HepG2 (cell line): ENCODE data around the gene TBC1D24. TPM values are rescaled to one million over a fixed set of nuclear protein-coding genes. Genes with fewer than 3 reads are reported as not detected.

Experiments used
- ASH2L ChIP-seq: fragments of 300-600, 200-600 bp; sonication (generic); IDR thresholded peaks from 2 replicates; pipeline ENCODE4 v1.7.0; 2017; ENCODE audit warnings: low read depth, mild to moderate bottlenecking, moderate library complexity, mixed read lengths, low read length; ENCODE audit not compliant: insufficient read length
- FOXA1 ChIP-seq, 2 experiments: fragments of 450-650 bp in 1 of 2; sonication (generic) in 1 of 2; formaldehyde crosslinking in 1 of 2; IDR thresholded peaks; 2 replicates each; pipeline versions ENCODE4 v1.4.0 to v1.6.1; 2016 to 2020; ENCODE audit warnings: missing genetic modification reagents in 1 of 2
- FOXP1 ChIP-seq, 2 experiments: fragments of 450-650 bp in 1 of 2; IDR thresholded peaks; 2 replicates each; pipeline ENCODE4 v1.6.1; 2017 to 2018; ENCODE audit warnings: antibody characterized with exemption in 1 of 2
- KMT2A ChIP-seq: sonication (generic); formaldehyde crosslinking; IDR thresholded peaks from 2 replicates; pipeline ENCODE4 v1.4.0; 2020; ENCODE audit warnings: missing genetic modification reagents
- LCORL ChIP-seq, 2 experiments: fragments of 450-650 bp in 1 of 2; sonication (generic) in 1 of 2; formaldehyde crosslinking in 1 of 2; IDR thresholded peaks; 2 replicates each; pipeline versions ENCODE4 v1.5.0 to v1.6.1; 2017 to 2020; ENCODE audit warnings: antibody characterized with exemption in 1 of 2, missing genetic modification reagents in 1 of 2
- MAZ ChIP-seq, 2 experiments: sonication (generic) in 1 of 2; formaldehyde crosslinking in 1 of 2; IDR thresholded peaks; 2 replicates each; pipeline versions ENCODE4 v1.5.0 to v1.6.1; 2012 to 2020; ENCODE audit warnings: low read depth in 2 of 2, mild to moderate bottlenecking in 2 of 2, borderline replicate concordance in 1 of 2, improper control_type of control experiment in 1 of 2, low read length in 1 of 2, missing genetic modification reagents in 1 of 2, moderate library complexity in 1 of 2
- MXD1 ChIP-seq: sonication (generic); formaldehyde crosslinking; IDR thresholded peaks from 2 replicates; pipeline ENCODE4 v1.4.0; 2020; ENCODE audit warnings: mild to moderate bottlenecking, missing genetic modification reagents
- SAP130 ChIP-seq: IDR thresholded peaks from 2 replicates; pipeline ENCODE4 v1.6.1; 2016; ENCODE audit warnings: low read depth
- STAG1 ChIP-seq: sonication (generic); formaldehyde crosslinking; IDR thresholded peaks from 2 replicates; pipeline ENCODE4 v1.4.0; 2020; ENCODE audit warnings: missing genetic modification reagents
- TEAD3 ChIP-seq: optimal IDR thresholded peaks from 2 replicates; pipeline ENCODE3; 2016; ENCODE audit warnings: borderline replicate concordance
- TGIF2 ChIP-seq: IDR thresholded peaks from 2 replicates; pipeline ENCODE4 v1.6.1; 2016; ENCODE audit warnings: control low read depth, missing compliant biosample characterization
- ZFP1 ChIP-seq: IDR thresholded peaks from 2 replicates; pipeline ENCODE4 v1.6.1; 2016
- ZFP37 ChIP-seq: sonication (generic); formaldehyde crosslinking; IDR thresholded peaks from 2 replicates; pipeline ENCODE4 v1.4.0; 2020; ENCODE audit warnings: missing genetic modification reagents, borderline replicate concordance
- ZNF33B ChIP-seq: sonication (generic); formaldehyde crosslinking; IDR thresholded peaks from 2 replicates; pipeline ENCODE4 v1.5.1; 2020; ENCODE audit warnings: mild to moderate bottlenecking, missing genetic modification reagents
- ZNF441 ChIP-seq: sonication (generic); formaldehyde crosslinking; IDR thresholded peaks from 2 replicates; pipeline ENCODE4 v1.7.0; 2021; ENCODE audit warnings: missing genetic modification reagents, borderline replicate concordance
- ZNF530 ChIP-seq: sonication (generic); formaldehyde crosslinking; IDR thresholded peaks from 2 replicates; pipeline ENCODE4 v1.5.0; 2020; ENCODE audit warnings: low read depth, mild to moderate bottlenecking, missing genetic modification reagents
- ZNF598 ChIP-seq: sonication (generic); formaldehyde crosslinking; IDR thresholded peaks from 2 replicates; pipeline ENCODE4 v1.5.1; 2020; ENCODE audit warnings: mild to moderate bottlenecking, missing genetic modification reagents, borderline replicate concordance
- ZNF709 ChIP-seq: sonication (generic); formaldehyde crosslinking; IDR thresholded peaks from 2 replicates; pipeline ENCODE4 v1.5.0; 2020; ENCODE audit warnings: mild to moderate bottlenecking, missing genetic modification reagents
- ZNF772 ChIP-seq: sonication (generic); formaldehyde crosslinking; IDR thresholded peaks from 2 replicates; pipeline ENCODE4 v1.5.0; 2020; ENCODE audit warnings: mild to moderate bottlenecking, missing genetic modification reagents
- ZSCAN25 ChIP-seq: sonication (generic); formaldehyde crosslinking; IDR thresholded peaks from 2 replicates; pipeline ENCODE4 v1.8.0; 2022; ENCODE audit warnings: mild to moderate bottlenecking, missing genetic modification reagents
- polyA plus RNA-seq, 8 experiments: library from polyadenylated mRNA; depleted of rRNA in 3 of 8; stranded (reverse) in 7 of 8; unstranded in 1 of 8; fragments of >200 nt; fragmentation: Illumina TruSeq in 4 of 8; extraction: Trizol in 4 of 8; gene quantifications; 2 replicates each; pipeline versions ENCODE4 v1.2.1 to v1.2.3, GENCODE V29; 2011 to 2016; ENCODE audit warnings: low read depth in 4 of 8, missing spikeins in 1 of 8, mixed read lengths in 1 of 8; ENCODE audit not compliant: insufficient read depth in 1 of 8
- total RNA-seq, 5 experiments: library from RNA; depleted of rRNA; stranded (reverse); fragments of >200 nt; fragmentation: Illumina TruSeq; extraction: Trizol; gene quantifications; 2 replicates each; pipeline ENCODE4 v1.2.3, GENCODE V29; 2016; ENCODE audit warnings: low read depth in 1 of 5
- TF ChIP-seq, protein P1 (sequence below): sonication (generic); formaldehyde crosslinking; IDR thresholded peaks from 2 replicates; pipeline ENCODE4 v1.4.0; 2020; ENCODE audit warnings: missing genetic modification reagents, low read depth, mild to moderate bottlenecking, borderline replicate concordance
- TF ChIP-seq, protein P2 (sequence below), 2 experiments: sonication (generic) in 1 of 2; formaldehyde crosslinking in 1 of 2; IDR thresholded peaks; 2 replicates each; pipeline versions ENCODE4 v1.4.0 to v1.6.1; 2018 to 2020; ENCODE audit warnings: missing genetic modification reagents in 2 of 2, borderline replicate concordance in 1 of 2, low read depth in 1 of 2, mild to moderate bottlenecking in 1 of 2, missing biosample characterization in 1 of 2
- TF ChIP-seq, protein P3 (sequence below): sonication (generic); formaldehyde crosslinking; IDR thresholded peaks from 2 replicates; pipeline ENCODE4 v1.4.0; 2020; ENCODE audit warnings: missing genetic modification reagents

Gene TBC1D24
- total and polyA plus RNA-seq, 2 of the 13 experiments (the other 11 are each of a cell fraction or from before 2014, with no cell fraction given), result 7.7 to 13.7 TPM

DNA sequence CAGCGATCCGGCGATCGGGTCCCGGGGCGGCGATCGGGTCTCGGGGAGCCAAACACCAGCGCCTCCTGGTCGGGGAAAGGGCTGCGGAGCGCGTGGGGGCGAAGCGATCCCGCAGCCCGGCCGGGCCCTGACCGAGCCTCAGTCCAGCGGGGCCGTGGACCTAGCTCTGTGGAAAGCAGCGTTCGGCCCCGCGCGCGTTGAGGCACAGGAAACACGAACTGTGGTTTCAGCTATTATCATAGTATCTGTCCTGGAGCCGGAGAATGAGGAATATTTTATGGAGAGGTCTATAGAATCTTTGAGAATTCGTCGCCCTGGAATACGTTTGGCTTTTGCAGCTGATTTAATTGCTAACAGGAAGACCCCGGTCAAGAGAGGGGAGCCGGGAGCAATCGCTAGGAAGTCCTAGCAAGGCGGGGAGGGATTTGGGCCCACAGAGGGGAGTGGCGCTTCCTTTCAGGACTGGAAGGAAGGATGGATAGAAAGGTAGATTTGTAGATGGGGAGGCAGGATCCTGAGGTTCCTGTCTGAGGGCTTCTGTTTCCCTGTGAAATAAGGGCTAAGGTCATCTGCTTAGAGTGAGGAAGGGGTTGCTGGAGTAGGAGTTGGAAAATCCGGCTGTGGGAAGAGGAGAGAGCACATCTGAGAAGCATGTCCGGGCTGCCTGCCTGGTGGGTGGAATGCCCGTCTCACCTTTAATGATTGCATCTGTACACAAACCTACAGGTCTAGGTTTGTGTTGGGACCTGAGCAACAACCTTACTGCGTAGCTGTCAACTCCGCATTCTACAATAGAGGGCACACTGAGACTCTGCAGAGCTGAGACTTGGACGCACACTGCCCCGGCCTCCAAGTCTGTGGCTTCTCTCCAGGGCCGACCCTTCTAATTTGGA is 44.9 kb upstream of the TBC1D24 start (continued):
- TF ChIP-seq ZNF598 (CRISPR knock-in tag) (no peak), ZNF709 (CRISPR knock-in tag) (peak; percentile 34; the same call in 1 of the 2 replicates), FOXP1 (IDR thresholded peaks at IDR 0.05) (no peak), FOXP1 (CRISPR knock-in tag; IDR thresholded peaks at IDR 0.05) (0 out of 2 replicates have a peak, but pooled peaks have one; percentile 14), ZFP1 (CRISPR knock-in tag) (no peak), ZNF530 (CRISPR knock-in tag) (0 out of 2 replicates have a peak, but pooled peaks have one; percentile 59), LCORL (IDR thresholded peaks at IDR 0.05) (no peak), LCORL (CRISPR knock-in tag; IDR thresholded peaks at IDR 0.05) (0 out of 2 replicates have a peak, but pooled peaks have one; percentile 22), ZNF772 (CRISPR knock-in tag) (no peak), ZFP37 (CRISPR knock-in tag) (0 out of 2 replicates have a peak, but pooled peaks have one; percentile 9), KMT2A (CRISPR knock-in tag) (peak; percentile 38; the same call in 1 of the 2 replicates), ZSCAN25 (CRISPR knock-in tag) (no peak), ZNF33B (CRISPR knock-in tag) (0 out of 2 replicates have a peak, but pooled peaks have one; percentile 15), ASH2L (peak; percentile 51), TGIF2 (CRISPR knock-in tag) (peak; percentile 78), MAZ (IDR thresholded peaks at IDR 0.05; ENCODE audit: borderline replicate concordance, low read depth, low read length) (no peak), MAZ (CRISPR knock-in tag; IDR thresholded peaks at IDR 0.05; ENCODE audit: low read depth) (no peak), SAP130 (CRISPR knock-in tag) (peak; percentile 56), TEAD3 (CRISPR knock-in tag) (peak; percentile 54), MXD1 (peak; percentile 42; the same call in 1 of the 2 replicates), STAG1 (CRISPR knock-in tag) (peak; percentile 60), ZNF441 (CRISPR knock-in tag) (peak; percentile 5; the same call in 1 of the 2 replicates), FOXA1 (IDR thresholded peaks at IDR 0.05) (no peak), FOXA1 (CRISPR knock-in tag; IDR thresholded peaks at IDR 0.05) (peak; percentile 17; the same call in 1 of the 2 replicates)
- TF ChIP-seq, protein P1, sequence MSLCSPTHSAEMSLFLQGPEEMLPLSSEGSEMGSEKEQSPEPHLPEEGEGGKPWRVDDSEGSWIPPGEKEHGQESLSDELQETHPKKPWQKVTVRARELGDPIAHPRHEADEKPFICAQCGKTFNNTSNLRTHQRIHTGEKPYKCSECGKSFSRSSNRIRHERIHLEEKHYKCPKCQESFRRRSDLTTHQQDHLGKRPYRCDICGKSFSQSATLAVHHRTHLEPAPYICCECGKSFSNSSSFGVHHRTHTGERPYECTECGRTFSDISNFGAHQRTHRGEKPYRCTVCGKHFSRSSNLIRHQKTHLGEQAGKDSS, result no peak
- TF ChIP-seq, protein P2, sequence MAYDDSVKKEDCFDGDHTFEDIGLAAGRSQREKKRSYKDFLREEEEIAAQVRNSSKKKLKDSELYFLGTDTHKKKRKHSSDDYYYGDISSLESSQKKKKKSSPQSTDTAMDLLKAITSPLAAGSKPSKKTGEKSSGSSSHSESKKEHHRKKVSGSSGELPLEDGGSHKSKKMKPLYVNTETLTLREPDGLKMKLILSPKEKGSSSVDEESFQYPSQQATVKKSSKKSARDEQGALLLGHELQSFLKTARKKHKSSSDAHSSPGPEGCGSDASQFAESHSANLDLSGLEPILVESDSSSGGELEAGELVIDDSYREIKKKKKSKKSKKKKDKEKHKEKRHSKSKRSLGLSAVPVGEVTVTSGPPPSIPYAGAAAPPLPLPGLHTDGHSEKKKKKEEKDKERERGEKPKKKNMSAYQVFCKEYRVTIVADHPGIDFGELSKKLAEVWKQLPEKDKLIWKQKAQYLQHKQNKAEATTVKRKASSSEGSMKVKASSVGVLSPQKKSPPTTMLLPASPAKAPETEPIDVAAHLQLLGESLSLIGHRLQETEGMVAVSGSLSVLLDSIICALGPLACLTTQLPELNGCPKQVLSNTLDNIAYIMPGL (CRISPR knock-in tag; IDR thresholded peaks at IDR 0.05; ENCODE audit: borderline replicate concordance in 1 of 2, low read depth in 1 of 2), result peak in 1 of 2 experiments; percentile 35; a peak in 1 of 4 replicates
- TF ChIP-seq, protein P3, sequence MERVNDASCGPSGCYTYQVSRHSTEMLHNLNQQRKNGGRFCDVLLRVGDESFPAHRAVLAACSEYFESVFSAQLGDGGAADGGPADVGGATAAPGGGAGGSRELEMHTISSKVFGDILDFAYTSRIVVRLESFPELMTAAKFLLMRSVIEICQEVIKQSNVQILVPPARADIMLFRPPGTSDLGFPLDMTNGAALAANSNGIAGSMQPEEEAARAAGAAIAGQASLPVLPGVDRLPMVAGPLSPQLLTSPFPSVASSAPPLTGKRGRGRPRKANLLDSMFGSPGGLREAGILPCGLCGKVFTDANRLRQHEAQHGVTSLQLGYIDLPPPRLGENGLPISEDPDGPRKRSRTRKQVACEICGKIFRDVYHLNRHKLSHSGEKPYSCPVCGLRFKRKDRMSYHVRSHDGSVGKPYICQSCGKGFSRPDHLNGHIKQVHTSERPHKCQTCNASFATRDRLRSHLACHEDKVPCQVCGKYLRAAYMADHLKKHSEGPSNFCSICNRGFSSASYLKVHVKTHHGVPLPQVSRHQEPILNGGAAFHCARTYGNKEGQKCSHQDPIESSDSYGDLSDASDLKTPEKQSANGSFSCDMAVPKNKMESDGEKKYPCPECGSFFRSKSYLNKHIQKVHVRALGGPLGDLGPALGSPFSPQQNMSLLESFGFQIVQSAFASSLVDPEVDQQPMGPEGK (CRISPR knock-in tag), result 0 out of 2 replicates have a peak, but pooled peaks have one; percentile 8
